ENCODE data around the gene DMRTC1.
"Not testable (repeated sequence)": the region's sequence is repeated elsewhere in the genome, so short reads cannot be mapped to it uniquely, and the experiment has no call there.

Gene DMRTC1

DNA sequence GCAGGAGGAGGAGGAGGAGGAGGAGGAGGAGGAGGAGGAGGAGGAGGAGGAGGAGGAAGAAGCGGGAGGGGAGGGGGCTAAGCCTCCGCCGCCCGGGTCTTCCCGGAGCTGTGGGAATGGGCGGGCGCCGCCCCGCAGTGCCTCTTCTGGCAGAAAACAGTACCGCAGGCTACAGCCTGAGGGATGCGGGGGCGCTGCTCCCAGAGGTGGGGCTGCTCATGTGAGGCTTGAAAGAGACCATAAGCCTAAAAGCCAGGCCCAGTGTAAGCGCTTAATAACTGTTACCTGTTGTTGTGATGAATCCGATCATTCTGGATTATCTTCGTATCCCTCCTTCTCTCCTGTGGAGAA lies at the start of gene DMRTC1:
Gene DMRTC1, minus strand, starts transcription at position 19 of the 351 bp plus-strand sequence. CDS start 68,143 bp downstream, outside the sequence.
- DNase-seq, result not testable (repeated sequence)

DNA sequence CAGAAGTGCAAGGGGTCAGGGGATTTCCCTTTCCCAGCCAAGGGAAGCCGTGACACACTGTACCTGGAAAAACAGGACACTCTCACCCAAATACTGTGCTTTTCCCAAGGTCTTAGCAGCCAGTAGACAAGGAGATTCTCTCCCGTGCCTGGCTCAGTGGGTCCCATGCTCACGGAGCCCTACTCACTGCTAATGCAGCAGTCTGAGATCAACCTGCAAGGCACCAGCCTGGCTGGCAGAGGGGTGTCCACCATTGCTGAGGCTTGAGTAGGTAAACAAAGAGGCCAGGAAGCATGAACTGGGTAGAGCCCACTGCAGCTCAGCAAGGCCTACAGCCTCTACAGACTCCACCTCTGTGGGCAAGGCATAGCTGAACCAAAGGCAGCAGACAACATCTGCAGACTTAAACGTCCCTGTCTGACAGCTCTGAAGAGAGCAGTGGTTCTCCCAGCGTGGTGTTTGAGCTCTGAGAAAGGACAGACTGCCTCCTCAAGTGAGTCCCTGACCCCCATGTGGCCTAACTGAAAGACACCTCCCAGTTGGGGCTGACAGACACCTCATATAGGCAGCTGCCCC lies 37.3 kb upstream of the DMRTC1 start:
- not testable (repeated sequence) for DNase-seq

DNA sequence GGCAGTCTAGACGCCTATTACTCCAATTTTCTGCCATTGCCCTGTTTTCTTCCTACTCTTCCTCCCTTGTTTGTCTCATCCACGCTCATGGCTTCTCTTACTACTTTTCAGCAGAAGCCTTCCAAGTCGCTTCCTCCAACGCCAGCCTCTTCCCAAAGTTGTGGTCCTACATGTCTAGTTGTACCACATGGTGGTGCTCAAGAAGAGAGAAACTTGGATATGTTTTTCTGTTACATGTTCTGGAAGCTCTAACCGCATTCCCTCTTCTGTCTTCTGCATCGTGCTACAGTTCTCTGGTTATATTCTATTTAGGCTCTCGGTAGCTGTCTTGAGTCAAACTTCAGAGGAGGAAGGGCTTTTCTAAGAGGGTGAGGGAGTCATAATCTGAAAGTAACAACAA lies 31.2 kb upstream of the DMRTC1 start:
- not testable (repeated sequence) for DNase-seq

DNA sequence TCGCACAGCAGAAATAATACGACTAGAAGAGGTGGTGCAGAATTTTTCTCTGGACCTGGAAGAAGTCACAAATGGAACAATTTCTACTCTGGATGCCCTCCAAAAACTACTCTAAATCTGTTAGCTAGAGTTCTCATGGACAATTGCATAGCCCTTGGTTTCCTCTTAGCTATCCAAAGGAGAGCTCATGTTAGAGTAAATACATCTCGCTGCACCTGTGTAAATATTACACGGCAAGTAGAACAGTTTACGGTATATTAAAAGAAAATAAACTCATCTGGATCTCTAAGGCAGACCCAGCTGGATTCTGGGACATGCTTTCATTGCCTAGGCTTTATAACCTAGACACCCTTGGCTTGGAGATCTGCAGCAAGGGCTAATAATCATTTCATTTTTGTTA lies 28.2 kb upstream of the DMRTC1 start:
- DNase-seq, result not testable (repeated sequence)

DNA sequence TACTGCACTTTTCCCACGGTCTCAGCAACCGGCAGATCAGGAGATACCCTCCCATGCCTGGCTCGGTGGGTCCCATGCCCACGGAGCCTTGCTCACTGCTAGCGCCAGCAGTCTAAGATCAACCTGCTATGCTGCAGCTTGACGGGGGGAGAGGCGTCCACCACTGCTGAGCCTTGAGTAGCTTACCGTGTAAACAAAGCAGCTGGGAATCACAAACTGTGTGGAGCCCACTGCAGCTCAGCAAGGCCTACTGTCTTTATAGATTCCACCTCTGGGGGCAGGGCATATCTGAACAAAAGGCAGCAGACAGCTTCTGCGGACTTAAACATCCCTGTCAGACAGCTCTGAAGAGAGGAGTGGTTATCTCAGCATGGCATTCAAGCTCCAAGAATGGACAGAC lies 16.3 kb upstream of the DMRTC1 start:
- not testable (repeated sequence) for DNase-seq

GRCh38 chrX:72943035-72943818 lies 410 bp downstream of the DMRTC1 start:
- DNase-seq, result not testable (repeated sequence)

- DNase-seq, result not testable (repeated sequence)
Observed at GRCh38 chrX:72942272-72942671, 1.4 kb downstream of the DMRTC1 start.

DNA sequence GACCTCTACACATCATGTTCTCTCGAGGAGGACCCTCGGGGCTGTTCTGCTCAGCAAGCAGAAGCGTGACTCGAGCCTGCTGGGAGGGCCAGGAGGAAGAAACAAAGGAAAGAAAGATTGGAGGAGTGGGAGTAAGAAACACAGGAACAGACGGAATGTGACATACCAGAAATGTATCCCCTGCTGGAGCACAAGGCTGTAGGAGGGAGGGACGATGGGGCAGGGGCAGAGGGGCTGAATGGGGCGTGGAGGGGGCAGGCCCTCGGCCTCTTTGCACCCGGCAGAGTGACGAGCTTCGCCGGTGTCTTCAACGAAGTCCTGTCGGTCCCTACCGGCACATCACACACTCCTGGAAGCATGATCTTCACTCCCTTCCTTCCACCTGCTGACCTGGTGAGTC lies 5.7 kb downstream of the DMRTC1 start, which contains the start of gene FAM236A:
Gene FAM236A, plus strand, starts transcription at position 301 of the 400 bp plus-strand sequence. Its CDS starts 57 bp downstream, at position 358.
- DNase-seq, result not testable (repeated sequence)

DNA sequence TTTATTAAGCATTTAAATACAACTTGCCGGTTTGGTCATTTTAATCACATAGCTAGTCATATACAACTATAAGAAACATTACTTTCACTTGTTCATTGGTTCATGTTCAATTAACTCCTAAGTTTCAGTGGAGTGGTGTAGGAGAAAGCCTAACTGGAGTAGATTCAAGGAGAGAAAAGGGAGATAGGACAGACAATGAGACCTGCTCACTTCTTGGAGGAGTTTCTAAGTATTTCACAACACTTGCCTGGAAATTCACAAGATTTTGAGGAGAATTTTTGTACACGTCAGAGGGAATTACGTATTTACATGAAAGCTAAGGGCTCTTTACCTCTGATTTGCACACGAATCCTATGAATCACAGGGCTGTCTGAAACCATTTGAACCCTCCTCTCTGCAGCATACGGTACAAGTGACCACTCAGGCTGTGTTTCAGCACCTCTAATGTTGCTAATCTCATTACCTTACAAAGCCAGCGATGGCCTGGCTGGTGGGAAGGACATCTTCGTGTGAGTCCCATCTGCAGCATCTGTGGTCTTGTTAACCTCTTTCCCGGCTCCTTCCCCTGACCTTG lies 6.7 kb downstream of the DMRTC1 start:
- not testable (repeated sequence) for DNase-seq

DNA sequence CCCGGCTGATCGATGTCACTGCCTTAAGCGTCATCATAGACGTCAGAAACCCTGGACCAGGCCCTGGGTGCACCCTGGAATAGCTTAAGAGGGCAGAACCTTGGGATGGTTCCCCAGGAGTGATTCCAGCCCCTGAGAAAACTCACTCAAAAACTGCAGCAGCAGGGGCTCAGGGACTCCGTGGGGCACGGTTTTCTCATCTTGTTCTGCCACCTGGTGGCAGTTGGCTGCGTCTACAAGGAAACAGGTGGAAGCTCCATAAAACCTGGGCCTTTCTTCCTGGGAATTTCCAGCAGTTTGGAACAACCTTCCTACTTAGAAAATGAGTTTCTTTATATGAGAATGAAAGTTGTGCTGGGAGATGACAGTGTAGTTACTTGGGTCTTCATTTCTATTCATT lies 7.2 kb downstream of the DMRTC1 start:
- DNase-seq, result not testable (repeated sequence)

GRCh38 chrX:72932283-72932682 lies 11.4 kb downstream of the DMRTC1 start:
- DNase-seq, result not testable (repeated sequence)

DNA sequence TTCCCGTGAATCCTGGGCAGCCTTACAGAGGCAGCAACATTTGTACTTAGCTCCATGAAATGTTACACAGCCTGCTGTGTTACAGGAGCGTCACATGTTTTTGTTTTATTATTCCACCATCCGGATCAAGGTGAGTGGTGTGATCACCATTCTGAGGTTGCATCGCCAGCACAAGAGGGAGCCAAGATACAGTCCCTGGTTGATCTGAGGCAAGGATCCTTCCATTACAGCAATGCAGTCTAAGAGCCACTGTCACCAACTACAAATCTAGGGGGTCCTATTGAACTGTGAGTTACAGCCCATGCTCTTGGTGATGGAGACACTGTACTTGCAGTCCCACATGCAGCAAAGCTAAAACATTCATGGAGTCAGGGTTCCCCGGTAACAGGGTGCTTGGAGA lies 27.5 kb downstream of the DMRTC1 start:
- DNase-seq, result not testable (repeated sequence)

DNA sequence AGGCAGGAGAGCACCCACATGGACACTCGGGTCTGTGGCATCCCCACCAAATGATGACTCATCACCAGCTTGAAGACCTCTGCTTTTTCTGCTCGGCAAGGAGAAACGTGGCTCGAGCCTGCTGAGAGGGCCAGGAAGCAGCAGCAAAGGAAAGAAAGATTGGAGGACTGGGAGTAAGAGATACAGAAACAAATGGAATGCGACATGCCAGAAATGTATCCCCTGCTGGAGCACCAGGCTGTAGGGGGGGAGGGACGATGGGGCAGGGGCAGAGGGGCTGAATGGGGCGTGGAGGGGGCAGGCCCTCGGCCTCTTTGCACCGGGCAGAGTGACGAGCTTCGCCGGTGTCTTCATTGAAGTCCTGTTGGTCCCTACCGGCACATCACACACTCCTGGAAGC lies 31.3 kb downstream of the DMRTC1 start, which contains the start of gene FAM236C:
Gene FAM236C, plus strand, starts transcription at position 301 of the 400 bp plus-strand sequence. CDS start 100 bp downstream, outside the sequence.
- not testable (repeated sequence) for DNase-seq

- DNase-seq, result not testable (repeated sequence)
Observed at GRCh38 chrX:72889740-72890139, 53.9 kb downstream of the DMRTC1 start.

GRCh38 chrX:72882898-72883297 lies 60.7 kb downstream of the DMRTC1 start:
- DNase-seq, result not testable (repeated sequence)

- DNase-seq, result not testable (repeated sequence)
Observed at GRCh38 chrX:72837532-72837931, 106.1 kb downstream of the DMRTC1 start.

DNA sequence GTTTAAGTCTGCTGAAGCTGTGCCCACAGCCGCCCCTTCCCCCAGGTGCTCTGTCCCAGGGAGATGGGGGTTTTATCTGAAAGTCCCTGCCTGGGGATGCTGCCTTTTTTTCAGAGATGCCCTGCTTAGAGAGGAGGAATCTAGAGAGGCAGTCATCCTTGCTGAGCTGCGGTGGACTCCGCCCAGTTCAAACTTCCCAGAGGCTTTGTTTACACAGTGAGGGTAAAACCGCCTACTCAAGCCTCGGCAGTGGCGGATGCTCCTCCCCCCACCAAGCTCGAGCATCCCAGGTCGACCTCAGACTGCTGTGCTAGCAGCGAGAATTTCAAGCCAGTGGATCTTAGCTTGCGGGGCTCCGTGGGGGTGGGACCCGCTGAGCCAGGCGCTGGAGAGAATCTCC lies 112.9 kb downstream of the DMRTC1 start:
- DNase-seq, result not testable (repeated sequence)

All from NCI-H82 (cell line).